ENCODE results near the gene TRAPPC8.

GRCh38 chr18:31892936-31893335 lies 50.0 kb downstream of the TRAPPC8 start:
- TF ChIP-seq CTCF (IDR thresholded peaks at IDR 0.05), result no peak
- TF ChIP-seq POLR2A (IDR thresholded peaks at IDR 0.05), result no peak

Measured in Peyer's patch (tissue), 4 donors.